Mammary epithelial cell (primary cell): ENCODE results near the gene CNIH3.

Experiments
- CTCF ChIP-seq, 2 donors: IDR thresholded peaks in 1 of 2; conservative IDR thresholded peaks in 1 of 2; 2 replicates each; pipeline ENCODE4 v1.5.1; 2011 to 2012; ENCODE audit warnings: inconsistent platforms in 2 of 2, low read length in 2 of 2, mild to moderate bottlenecking in 2 of 2, control low read depth in 1 of 2, low read depth in 1 of 2; ENCODE audit not compliant: insufficient read depth in 1 of 2; ENCODE audit errors: extremely low read depth in 1 of 2
- EZH2 ChIP-seq: IDR thresholded peaks from 2 replicates; pipeline ENCODE4 v1.6.1; 2012; ENCODE audit warnings: low read length, inconsistent platforms, borderline replicate concordance

GRCh38 chr1:224639426-224639975 is 23.4 kb downstream of the CNIH3 start:
- no peak for TF ChIP-seq CTCF (conservative IDR thresholded peaks at IDR 0.05 in 1 of 2, IDR thresholded peaks at IDR 0.05 in 1 of 2; ENCODE audit: extremely low read depth in 1 of 2, insufficient read depth in 1 of 2, low read depth in 1 of 2, low read length in 2 of 2)
- TF ChIP-seq EZH2, result no peak
